ENCODE measurements around the gene GNAL.

DNA sequence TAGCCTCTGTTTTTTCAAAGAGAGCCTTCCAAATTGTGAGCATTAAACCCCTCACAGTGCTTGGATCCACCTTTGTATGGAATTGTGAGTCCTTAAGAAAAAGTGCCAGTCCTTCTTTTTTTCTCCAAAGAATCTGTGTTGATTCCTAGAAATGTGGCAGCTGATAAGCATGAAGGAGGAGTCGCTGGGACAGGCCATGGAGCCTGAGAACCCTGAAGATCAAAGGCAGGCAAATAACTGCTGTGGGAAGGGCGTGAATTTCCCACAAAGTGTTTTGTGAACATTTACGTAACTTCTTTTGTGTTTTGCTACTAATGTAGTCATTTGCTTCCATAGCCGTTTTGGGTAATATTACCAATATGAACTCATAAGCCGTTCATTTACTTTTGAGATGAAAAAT lies 134.5 kb downstream of the GNAL start:
- TF ChIP-seq EZH2 (IDR thresholded peaks at IDR 0.05) (no peak), POLR2AphosphoS5 (IDR thresholded peaks at IDR 0.05; ENCODE audit: borderline replicate concordance, low read depth, low read length) (no peak), FOXP2 (optimal IDR thresholded peaks at IDR 0.05; ENCODE audit: control extremely low read depth, extremely low read length, insufficient read depth) (no peak)
